HepG2 (cell line): Measurements from ENCODE around the gene TSPAN17. TPM values are rescaled to one million over a fixed set of nuclear protein-coding genes. Genes with fewer than 3 reads are reported as not detected.

Experiments
- ADNP ChIP-seq: sonication (generic); formaldehyde crosslinking; IDR thresholded peaks from 2 replicates; pipeline ENCODE4 v1.4.0; 2020; ENCODE audit warnings: missing genetic modification reagents
- ARNTL ChIP-seq: sonication (generic); formaldehyde crosslinking; IDR thresholded peaks from 2 replicates; pipeline ENCODE4 v1.4.0; 2020; ENCODE audit warnings: mild to moderate bottlenecking, missing genetic modification reagents
- GTF3A ChIP-seq: sonication (generic); formaldehyde crosslinking; conservative IDR thresholded peaks from 2 replicates; pipeline ENCODE4 v1.4.0; 2020; ENCODE audit warnings: mild to moderate bottlenecking, missing genetic modification reagents
- HNRNPH1 ChIP-seq: fragments of 200-400 bp; formaldehyde crosslinking; optimal IDR thresholded peaks from 2 replicates; pipeline ENCODE3; 2017; ENCODE audit warnings: mild to moderate bottlenecking, low read depth, low read length
- KDM5B ChIP-seq: sonication (generic); formaldehyde crosslinking; IDR thresholded peaks from 2 replicates; pipeline ENCODE4 v1.4.0; 2020; ENCODE audit warnings: missing genetic modification reagents, mild to moderate bottlenecking, borderline replicate concordance
- NR1H2 ChIP-seq: sonication (generic); formaldehyde crosslinking; IDR thresholded peaks from 2 replicates; pipeline ENCODE4 v1.8.1; 2022; ENCODE audit warnings: low read depth, missing genetic modification reagents, borderline replicate concordance
- TBX2 ChIP-seq: sonication (generic); formaldehyde crosslinking; IDR thresholded peaks from 2 replicates; pipeline ENCODE4 v1.5.0; 2020; ENCODE audit warnings: missing genetic modification reagents, mild to moderate bottlenecking, borderline replicate concordance
- ZC3H4 ChIP-seq: sonication (generic); formaldehyde crosslinking; IDR thresholded peaks from 2 replicates; pipeline ENCODE4 v1.4.0; 2020; ENCODE audit warnings: missing genetic modification reagents, borderline replicate concordance
- ZMYM4 ChIP-seq: sonication (generic); formaldehyde crosslinking; IDR thresholded peaks from 2 replicates; pipeline ENCODE4 v1.8.1; 2023; ENCODE audit warnings: mild to moderate bottlenecking, missing genetic modification reagents
- ZNF550 ChIP-seq: sonication (generic); formaldehyde crosslinking; IDR thresholded peaks from 2 replicates; pipeline ENCODE4 v1.4.0; 2020; ENCODE audit warnings: mild to moderate bottlenecking, missing genetic modification reagents, borderline replicate concordance
- ZNF768 ChIP-seq: sonication (generic); formaldehyde crosslinking; IDR thresholded peaks from 2 replicates; pipeline ENCODE4 v1.4.0; 2020; ENCODE audit warnings: missing genetic modification reagents
- ZNF772 ChIP-seq: sonication (generic); formaldehyde crosslinking; IDR thresholded peaks from 2 replicates; pipeline ENCODE4 v1.5.0; 2020; ENCODE audit warnings: mild to moderate bottlenecking, missing genetic modification reagents
- ZNF782 ChIP-seq: sonication (generic); formaldehyde crosslinking; IDR thresholded peaks from 2 replicates; pipeline ENCODE4 v1.4.0; 2020; ENCODE audit warnings: missing genetic modification reagents, mild to moderate bottlenecking, borderline replicate concordance
- polyA plus RNA-seq, 8 experiments: library from polyadenylated mRNA; depleted of rRNA in 3 of 8; stranded (reverse) in 7 of 8; unstranded in 1 of 8; fragments of >200 nt; fragmentation: Illumina TruSeq in 4 of 8; extraction: Trizol in 4 of 8; gene quantifications; 2 replicates each; pipeline versions ENCODE4 v1.2.1 to v1.2.3, GENCODE V29; 2011 to 2016; ENCODE audit warnings: low read depth in 4 of 8, missing spikeins in 1 of 8, mixed read lengths in 1 of 8; ENCODE audit not compliant: insufficient read depth in 1 of 8
- total RNA-seq, 5 experiments: library from RNA; depleted of rRNA; stranded (reverse); fragments of >200 nt; fragmentation: Illumina TruSeq; extraction: Trizol; gene quantifications; 2 replicates each; pipeline ENCODE4 v1.2.3, GENCODE V29; 2016; ENCODE audit warnings: low read depth in 1 of 5
- TF ChIP-seq, protein P1 (sequence below): sonication (generic); formaldehyde crosslinking; IDR thresholded peaks from 2 replicates; pipeline ENCODE4 v1.4.0; 2020; ENCODE audit warnings: mild to moderate bottlenecking, missing genetic modification reagents
- TF ChIP-seq, protein P2 (sequence below), 2 experiments: fragments of 450-650 bp in 1 of 2; sonication (generic) in 1 of 2; formaldehyde crosslinking in 1 of 2; IDR thresholded peaks; 2 replicates each; pipeline versions ENCODE4 v1.6.1 to v1.8.0; 2016 to 2022; ENCODE audit warnings: antibody characterized with exemption in 1 of 2, mild to moderate bottlenecking in 1 of 2, missing genetic modification reagents in 1 of 2
- TF ChIP-seq, protein P3 (sequence below): sonication (generic); formaldehyde crosslinking; IDR thresholded peaks from 2 replicates; pipeline ENCODE4 v1.5.0; 2020; ENCODE audit warnings: missing genetic modification reagents

The TSPAN17 gene
- total and polyA plus RNA-seq, 2 of the 13 experiments (the other 11 are each of a cell fraction or from before 2014, with no cell fraction given), result 11.5 to 15.0 TPM

DNA sequence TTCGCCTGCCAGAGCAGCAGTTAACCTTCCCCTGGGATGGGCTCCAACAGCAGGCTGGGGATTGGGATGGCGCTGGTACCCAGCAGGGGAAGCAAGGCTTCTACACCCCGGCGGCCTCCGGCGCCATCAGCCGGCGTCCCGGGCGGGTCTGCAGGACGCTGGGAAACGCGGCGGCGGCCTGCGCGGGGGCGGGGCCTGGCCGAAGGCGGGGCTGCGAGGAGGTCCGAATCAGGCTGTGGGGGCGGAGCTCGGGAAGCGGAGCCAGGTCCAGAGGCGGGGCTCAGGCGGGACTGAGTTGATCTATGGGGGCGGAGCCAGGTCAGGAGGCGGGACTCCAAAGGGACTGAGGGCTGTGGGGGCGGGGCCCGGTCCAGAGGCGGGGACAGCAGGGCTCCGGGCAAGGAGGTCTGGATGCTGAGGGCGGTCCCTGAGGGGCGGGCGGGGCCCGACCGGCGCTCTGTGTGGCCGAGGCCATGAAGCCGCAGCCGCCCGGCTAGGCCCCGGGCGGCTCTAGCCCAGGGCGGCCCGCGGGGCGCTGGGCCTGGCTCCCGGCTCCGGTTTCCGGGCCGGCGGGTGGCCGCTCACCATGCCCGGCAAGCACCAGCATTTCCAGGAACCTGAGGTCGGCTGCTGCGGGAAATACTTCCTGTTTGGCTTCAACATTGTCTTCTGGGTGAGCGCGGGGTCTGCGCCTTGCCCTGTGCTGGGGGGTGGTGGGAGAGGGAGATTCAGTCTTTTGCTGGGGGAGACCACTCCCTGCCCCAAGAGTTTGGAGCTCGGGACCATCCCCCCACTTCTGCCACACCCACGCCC is at the start of gene TSPAN17 (continued):
- TF ChIP-seq ARNTL (CRISPR knock-in tag), result no peak
- no peak for TF ChIP-seq ZC3H4 (CRISPR knock-in tag)
- TF ChIP-seq, protein P1, sequence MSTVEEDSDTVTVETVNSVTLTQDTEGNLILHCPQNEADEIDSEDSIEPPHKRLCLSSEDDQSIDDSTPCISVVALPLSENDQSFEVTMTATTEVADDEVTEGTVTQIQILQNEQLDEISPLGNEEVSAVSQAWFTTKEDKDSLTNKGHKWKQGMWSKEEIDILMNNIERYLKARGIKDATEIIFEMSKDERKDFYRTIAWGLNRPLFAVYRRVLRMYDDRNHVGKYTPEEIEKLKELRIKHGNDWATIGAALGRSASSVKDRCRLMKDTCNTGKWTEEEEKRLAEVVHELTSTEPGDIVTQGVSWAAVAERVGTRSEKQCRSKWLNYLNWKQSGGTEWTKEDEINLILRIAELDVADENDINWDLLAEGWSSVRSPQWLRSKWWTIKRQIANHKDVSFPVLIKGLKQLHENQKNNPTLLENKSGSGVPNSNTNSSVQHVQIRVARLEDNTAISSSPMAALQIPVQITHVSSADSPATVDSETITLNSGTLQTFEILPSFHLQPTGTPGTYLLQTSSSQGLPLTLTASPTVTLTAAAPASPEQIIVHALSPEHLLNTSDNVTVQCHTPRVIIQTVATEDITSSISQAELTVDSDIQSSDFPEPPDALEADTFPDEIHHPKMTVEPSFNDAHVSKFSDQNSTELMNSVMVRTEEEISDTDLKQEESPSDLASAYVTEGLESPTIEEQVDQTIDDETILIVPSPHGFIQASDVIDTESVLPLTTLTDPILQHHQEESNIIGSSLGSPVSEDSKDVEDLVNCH (CRISPR knock-in tag), result no peak
- TF ChIP-seq GTF3A (CRISPR knock-in tag), result no peak
- TF ChIP-seq, protein P2, sequence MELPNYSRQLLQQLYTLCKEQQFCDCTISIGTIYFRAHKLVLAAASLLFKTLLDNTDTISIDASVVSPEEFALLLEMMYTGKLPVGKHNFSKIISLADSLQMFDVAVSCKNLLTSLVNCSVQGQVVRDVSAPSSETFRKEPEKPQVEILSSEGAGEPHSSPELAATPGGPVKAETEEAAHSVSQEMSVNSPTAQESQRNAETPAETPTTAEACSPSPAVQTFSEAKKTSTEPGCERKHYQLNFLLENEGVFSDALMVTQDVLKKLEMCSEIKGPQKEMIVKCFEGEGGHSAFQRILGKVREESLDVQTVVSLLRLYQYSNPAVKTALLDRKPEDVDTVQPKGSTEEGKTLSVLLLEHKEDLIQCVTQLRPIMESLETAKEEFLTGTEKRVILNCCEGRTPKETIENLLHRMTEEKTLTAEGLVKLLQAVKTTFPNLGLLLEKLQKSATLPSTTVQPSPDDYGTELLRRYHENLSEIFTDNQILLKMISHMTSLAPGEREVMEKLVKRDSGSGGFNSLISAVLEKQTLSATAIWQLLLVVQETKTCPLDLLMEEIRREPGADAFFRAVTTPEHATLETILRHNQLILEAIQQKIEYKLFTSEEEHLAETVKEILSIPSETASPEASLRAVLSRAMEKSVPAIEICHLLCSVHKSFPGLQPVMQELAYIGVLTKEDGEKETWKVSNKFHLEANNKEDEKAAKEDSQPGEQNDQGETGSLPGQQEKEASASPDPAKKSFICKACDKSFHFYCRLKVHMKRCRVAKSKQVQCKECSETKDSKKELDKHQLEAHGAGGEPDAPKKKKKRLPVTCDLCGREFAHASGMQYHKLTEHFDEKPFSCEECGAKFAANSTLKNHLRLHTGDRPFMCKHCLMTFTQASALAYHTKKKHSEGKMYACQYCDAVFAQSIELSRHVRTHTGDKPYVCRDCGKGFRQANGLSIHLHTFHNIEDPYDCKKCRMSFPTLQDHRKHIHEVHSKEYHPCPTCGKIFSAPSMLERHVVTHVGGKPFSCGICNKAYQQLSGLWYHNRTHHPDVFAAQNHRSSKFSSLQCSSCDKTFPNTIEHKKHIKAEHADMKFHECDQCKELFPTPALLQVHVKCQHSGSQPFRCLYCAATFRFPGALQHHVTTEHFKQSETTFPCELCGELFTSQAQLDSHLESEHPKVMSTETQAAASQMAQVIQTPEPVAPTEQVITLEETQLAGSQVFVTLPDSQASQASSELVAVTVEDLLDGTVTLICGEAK (IDR thresholded peaks at IDR 0.05), result no peak
- TF ChIP-seq, protein P2 (CRISPR knock-in tag; IDR thresholded peaks at IDR 0.05), result no peak
- TF ChIP-seq HNRNPH1, result no peak
- no peak for TF ChIP-seq ZNF768 (CRISPR knock-in tag)
- 0 out of 2 replicates have a peak, but pooled peaks have one; percentile 45 for TF ChIP-seq KDM5B (CRISPR knock-in tag)
- TF ChIP-seq ADNP (CRISPR knock-in tag), result no peak
- no peak for TF ChIP-seq NR1H2 (CRISPR knock-in tag)
- TF ChIP-seq TBX2 (CRISPR knock-in tag), result peak; percentile 59
- TF ChIP-seq, protein P3, sequence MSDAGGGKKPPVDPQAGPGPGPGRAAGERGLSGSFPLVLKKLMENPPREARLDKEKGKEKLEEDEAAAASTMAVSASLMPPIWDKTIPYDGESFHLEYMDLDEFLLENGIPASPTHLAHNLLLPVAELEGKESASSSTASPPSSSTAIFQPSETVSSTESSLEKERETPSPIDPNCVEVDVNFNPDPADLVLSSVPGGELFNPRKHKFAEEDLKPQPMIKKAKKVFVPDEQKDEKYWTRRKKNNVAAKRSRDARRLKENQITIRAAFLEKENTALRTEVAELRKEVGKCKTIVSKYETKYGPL (CRISPR knock-in tag), result no peak
- TF ChIP-seq ZNF782, result 0 out of 2 replicates have a peak, but pooled peaks have one; percentile 17
- peak; percentile 43; the same call in 1 of the 2 replicates for TF ChIP-seq ZNF772 (CRISPR knock-in tag)
- TF ChIP-seq ZMYM4 (CRISPR knock-in tag), result no peak
- no peak for TF ChIP-seq ZNF550
